Esophagus muscularis mucosa (tissue), 4 donors: ENCODE data around the gene ZNF423.

Experiments
- EP300 ChIP-seq: sonication (generic); formaldehyde crosslinking; IDR thresholded peaks from one replicate; pipeline ENCODE4 v1.6.1; 2017; ENCODE audit warnings: antibody characterized with exemption
- POLR2A ChIP-seq: fragments of 450-650 bp; IDR thresholded peaks from one replicate; pipeline ENCODE4 v1.6.1; 2017; ENCODE audit warnings: antibody characterized with exemption, moderate library complexity, mild to moderate bottlenecking, low read depth
- TF ChIP-seq, protein P1 (sequence below), 3 experiments: fragments of 200-600 bp in 2 of 3; fragments of 450-650 bp in 1 of 3; sonication (generic) in 2 of 3; IDR thresholded peaks; one replicate each; pipeline ENCODE4 v1.5.1; 2017 to 2019; ENCODE audit warnings: antibody characterized with exemption in 3 of 3, mild to moderate bottlenecking in 2 of 3, moderate library complexity in 1 of 3

DNA sequence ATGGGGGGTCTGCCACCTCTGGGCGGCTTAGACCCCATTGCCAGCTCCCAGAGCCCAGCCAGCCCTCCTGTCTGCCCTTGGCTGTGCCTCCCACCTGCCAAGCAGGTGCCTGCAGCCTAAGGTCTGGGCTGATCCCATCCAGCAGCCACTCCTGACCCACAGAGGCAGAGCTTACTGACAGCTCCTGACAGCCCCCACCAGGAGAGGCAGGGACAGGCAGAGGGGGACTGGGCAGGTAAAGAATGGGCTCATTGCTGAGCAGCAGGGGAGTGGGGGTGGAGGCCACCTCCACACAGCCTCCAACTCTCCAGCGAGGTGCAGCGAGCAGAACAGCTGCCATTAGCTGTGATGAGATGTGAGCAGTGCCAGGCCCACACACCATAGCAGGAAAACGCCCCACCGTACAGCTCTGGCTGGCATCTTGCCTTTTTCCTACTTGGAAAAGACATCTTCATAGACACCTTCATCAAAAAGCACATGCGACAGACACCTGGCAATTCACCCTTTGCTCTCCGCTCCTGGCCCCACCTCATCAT is 317.9 kb downstream of the ZNF423 start:
- TF ChIP-seq, protein P1, sequence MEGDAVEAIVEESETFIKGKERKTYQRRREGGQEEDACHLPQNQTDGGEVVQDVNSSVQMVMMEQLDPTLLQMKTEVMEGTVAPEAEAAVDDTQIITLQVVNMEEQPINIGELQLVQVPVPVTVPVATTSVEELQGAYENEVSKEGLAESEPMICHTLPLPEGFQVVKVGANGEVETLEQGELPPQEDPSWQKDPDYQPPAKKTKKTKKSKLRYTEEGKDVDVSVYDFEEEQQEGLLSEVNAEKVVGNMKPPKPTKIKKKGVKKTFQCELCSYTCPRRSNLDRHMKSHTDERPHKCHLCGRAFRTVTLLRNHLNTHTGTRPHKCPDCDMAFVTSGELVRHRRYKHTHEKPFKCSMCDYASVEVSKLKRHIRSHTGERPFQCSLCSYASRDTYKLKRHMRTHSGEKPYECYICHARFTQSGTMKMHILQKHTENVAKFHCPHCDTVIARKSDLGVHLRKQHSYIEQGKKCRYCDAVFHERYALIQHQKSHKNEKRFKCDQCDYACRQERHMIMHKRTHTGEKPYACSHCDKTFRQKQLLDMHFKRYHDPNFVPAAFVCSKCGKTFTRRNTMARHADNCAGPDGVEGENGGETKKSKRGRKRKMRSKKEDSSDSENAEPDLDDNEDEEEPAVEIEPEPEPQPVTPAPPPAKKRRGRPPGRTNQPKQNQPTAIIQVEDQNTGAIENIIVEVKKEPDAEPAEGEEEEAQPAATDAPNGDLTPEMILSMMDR (IDR thresholded peaks at IDR 0.05) = no peak
- no peak for TF ChIP-seq POLR2A
- TF ChIP-seq EP300 = no peak
